Panc1 (cell line): ENCODE measurements around the gene PROSER3.

Experiments used
- CTCF ChIP-seq: fragments of 450-650 bp; IDR thresholded peaks from 2 replicates; pipeline ENCODE4 v1.5.1; 2017; ENCODE audit warnings: mild to moderate bottlenecking
- TCF7L2 ChIP-seq: IDR thresholded peaks from 2 replicates; pipeline ENCODE4 v1.6.1; 2011; ENCODE audit warnings: mild to moderate bottlenecking, low read depth, low read length, inconsistent platforms

DNA sequence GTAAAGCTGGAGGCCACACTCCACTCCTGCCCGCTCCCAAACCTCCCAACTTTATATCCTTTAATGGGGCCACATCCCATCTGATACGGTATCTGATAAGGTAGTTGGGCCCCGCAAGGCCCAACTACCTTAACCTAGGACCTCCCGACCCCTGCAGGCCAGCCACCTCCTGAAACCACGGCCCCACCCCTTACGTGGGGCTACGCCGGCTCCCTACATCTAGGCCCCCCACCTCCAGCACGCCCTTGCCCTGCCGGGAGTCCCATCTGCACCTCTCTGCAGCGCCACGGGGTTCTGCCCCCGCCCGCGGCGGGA is 17.9 kb upstream of the PROSER3 start:
- TF ChIP-seq CTCF (no peak), TCF7L2 (no peak)
